HepG2 (cell line): ENCODE measurements around the gene CECR2. TPM values are rescaled to one million over a fixed set of nuclear protein-coding genes. Genes with fewer than 3 reads are reported as not detected.

Experiments
- ATF7 ChIP-seq, 2 experiments: fragments of 450-650 bp in 1 of 2; sonication (generic) in 1 of 2; formaldehyde crosslinking in 1 of 2; IDR thresholded peaks; 2 replicates each; pipeline versions ENCODE4 v1.4.0 to v1.6.1; 2016 to 2020; ENCODE audit warnings: antibody characterized with exemption in 1 of 2, mild to moderate bottlenecking in 1 of 2, missing genetic modification reagents in 1 of 2
- HDAC6 ChIP-seq: fragments of 200-600 bp; sonication (generic); IDR thresholded peaks from 2 replicates; pipeline ENCODE4 v1.7.0; 2017; ENCODE audit warnings: mild to moderate bottlenecking, antibody characterized with exemption, low read length, low read depth
- HMGXB3 ChIP-seq: sonication (generic); formaldehyde crosslinking; IDR thresholded peaks from 2 replicates; pipeline ENCODE4 v1.4.0; 2020; ENCODE audit warnings: missing genetic modification reagents, borderline replicate concordance
- IRX3 ChIP-seq: sonication (generic); formaldehyde crosslinking; IDR thresholded peaks from 2 replicates; pipeline ENCODE4 v1.8.1; 2023; ENCODE audit warnings: mild to moderate bottlenecking, low read depth, missing genetic modification reagents, borderline replicate concordance
- NFE2L2 ChIP-seq: fragments of 150-350 bp; IDR thresholded peaks from 2 replicates; pipeline ENCODE4 v1.6.1; 2014; ENCODE audit warnings: low read length
- PRDM15 ChIP-seq: sonication (generic); formaldehyde crosslinking; IDR thresholded peaks from 2 replicates; pipeline ENCODE4 v1.4.0; 2020; ENCODE audit warnings: missing genetic modification reagents
- RELA ChIP-seq: sonication (generic); formaldehyde crosslinking; IDR thresholded peaks from 2 replicates; pipeline ENCODE4 v1.4.0; 2020; ENCODE audit warnings: missing genetic modification reagents
- SRSF1 ChIP-seq: fragments of 200-400 bp; formaldehyde crosslinking; optimal IDR thresholded peaks from 2 replicates; pipeline ENCODE3; 2017; ENCODE audit warnings: mild to moderate bottlenecking, low read depth, low read length, moderate library complexity
- ZNF235 ChIP-seq: sonication (generic); formaldehyde crosslinking; IDR thresholded peaks from 2 replicates; pipeline ENCODE4 v1.8.1; 2023; ENCODE audit warnings: mild to moderate bottlenecking, missing genetic modification reagents, borderline replicate concordance
- ZNF777 ChIP-seq: sonication (generic); formaldehyde crosslinking; IDR thresholded peaks from 2 replicates; pipeline ENCODE4 v1.4.0; 2020; ENCODE audit warnings: missing genetic modification reagents
- polyA plus RNA-seq, 8 experiments: library from polyadenylated mRNA; depleted of rRNA in 3 of 8; stranded (reverse) in 7 of 8; unstranded in 1 of 8; fragments of >200 nt; fragmentation: Illumina TruSeq in 4 of 8; extraction: Trizol in 4 of 8; gene quantifications; 2 replicates each; pipeline versions ENCODE4 v1.2.1 to v1.2.3, GENCODE V29; 2011 to 2016; ENCODE audit warnings: low read depth in 4 of 8, missing spikeins in 1 of 8, mixed read lengths in 1 of 8; ENCODE audit not compliant: insufficient read depth in 1 of 8
- total RNA-seq, 5 experiments: library from RNA; depleted of rRNA; stranded (reverse); fragments of >200 nt; fragmentation: Illumina TruSeq; extraction: Trizol; gene quantifications; 2 replicates each; pipeline ENCODE4 v1.2.3, GENCODE V29; 2016; ENCODE audit warnings: low read depth in 1 of 5
- TF ChIP-seq, protein P1 (sequence below): sonication (generic); formaldehyde crosslinking; IDR thresholded peaks from 2 replicates; pipeline ENCODE4 v1.4.0; 2020; ENCODE audit warnings: mild to moderate bottlenecking, missing genetic modification reagents
- TF ChIP-seq, protein P2 (sequence below): IDR thresholded peaks from 2 replicates; pipeline ENCODE4 v1.6.1; 2016; ENCODE audit warnings: low read depth, borderline replicate concordance

The CECR2 gene
- total and polyA plus RNA-seq, 2 of the 13 experiments (the other 11 are each of a cell fraction or from before 2014, with no cell fraction given), result not detected

DNA sequence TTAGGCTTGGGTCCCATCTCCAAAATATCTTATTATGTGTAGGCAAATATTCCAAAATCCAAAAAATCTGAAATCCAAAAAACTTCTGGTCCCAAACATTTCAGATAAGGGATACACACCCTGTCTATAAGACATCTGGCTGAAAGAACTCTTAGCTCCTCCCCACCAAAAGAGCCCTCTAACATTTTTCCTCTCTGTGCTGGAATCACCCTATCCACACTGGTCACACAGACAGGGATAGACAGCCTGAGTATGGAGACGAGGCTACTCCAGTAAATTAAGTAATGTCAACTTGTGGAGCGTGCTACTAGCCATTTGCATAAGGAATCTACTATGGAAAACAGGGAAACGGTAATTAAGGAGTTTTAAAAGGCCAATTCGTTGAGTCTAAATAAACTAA, 234.4 kb downstream of the CECR2 start (continued):
- TF ChIP-seq RELA (CRISPR knock-in tag) (no peak), SRSF1 (no peak), HDAC6 (no peak), PRDM15 (CRISPR knock-in tag) (no peak), NFE2L2 (no peak), IRX3 (CRISPR knock-in tag) (no peak), ZNF235 (CRISPR knock-in tag) (no peak), ZNF777 (CRISPR knock-in tag) (no peak), HMGXB3 (no peak), ATF7 (IDR thresholded peaks at IDR 0.05) (no peak), ATF7 (CRISPR knock-in tag; IDR thresholded peaks at IDR 0.05) (no peak)
- TF ChIP-seq, protein P1, sequence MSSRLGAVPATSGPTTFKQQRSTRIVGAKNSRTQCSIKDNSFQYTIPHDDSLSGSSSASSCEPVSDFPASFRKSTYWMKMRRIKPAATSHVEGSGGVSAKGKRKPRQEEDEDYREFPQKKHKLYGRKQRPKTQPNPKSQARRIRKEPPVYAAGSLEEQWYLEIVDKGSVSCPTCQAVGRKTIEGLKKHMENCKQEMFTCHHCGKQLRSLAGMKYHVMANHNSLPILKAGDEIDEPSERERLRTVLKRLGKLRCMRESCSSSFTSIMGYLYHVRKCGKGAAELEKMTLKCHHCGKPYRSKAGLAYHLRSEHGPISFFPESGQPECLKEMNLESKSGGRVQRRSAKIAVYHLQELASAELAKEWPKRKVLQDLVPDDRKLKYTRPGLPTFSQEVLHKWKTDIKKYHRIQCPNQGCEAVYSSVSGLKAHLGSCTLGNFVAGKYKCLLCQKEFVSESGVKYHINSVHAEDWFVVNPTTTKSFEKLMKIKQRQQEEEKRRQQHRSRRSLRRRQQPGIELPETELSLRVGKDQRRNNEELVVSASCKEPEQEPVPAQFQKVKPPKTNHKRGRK (CRISPR knock-in tag), result no peak
- TF ChIP-seq, protein P2, sequence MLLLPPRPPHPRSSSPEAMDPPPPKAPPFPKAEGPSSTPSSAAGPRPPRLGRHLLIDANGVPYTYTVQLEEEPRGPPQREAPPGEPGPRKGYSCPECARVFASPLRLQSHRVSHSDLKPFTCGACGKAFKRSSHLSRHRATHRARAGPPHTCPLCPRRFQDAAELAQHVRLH (CRISPR knock-in tag), result no peak
